GM21717 (cell line): ENCODE data around the gene OPHN1.

Source experiments
- ATAC-seq: cut with Tn5 transposase; IDR thresholded peaks from one replicate; pipeline ENCODE4 v1.9.1; 2021; ENCODE audit warnings: mild to moderate bottlenecking, moderate library complexity; ENCODE audit not compliant: unreplicated experiment

The OPHN1 gene

GRCh38 chrX:68254738-68255645, 178.3 kb downstream of the OPHN1 start:
- no peak for ATAC-seq

- no peak for ATAC-seq
These were observed 180.6 kb downstream of the OPHN1 start for GRCh38 chrX:68252664-68253063.

- no peak for ATAC-seq
These were observed 183.4 kb downstream of the OPHN1 start for GRCh38 chrX:68249903-68250302.

- no peak for ATAC-seq
These were observed 183.9 kb downstream of the OPHN1 start for GRCh38 chrX:68249401-68249831.

- ATAC-seq, result no peak
These were observed 194.7 kb downstream of the OPHN1 start for GRCh38 chrX:68238568-68238967.

GRCh38 chrX:68234171-68234910, 199.0 kb downstream of the OPHN1 start:
- ATAC-seq, result no peak

GRCh38 chrX:68232206-68232605, 201.1 kb downstream of the OPHN1 start:
- no peak for ATAC-seq

GRCh38 chrX:68209008-68209407, 224.3 kb downstream of the OPHN1 start:
- no peak for ATAC-seq

- ATAC-seq, result no peak
These were observed 228.7 kb downstream of the OPHN1 start for GRCh38 chrX:68204521-68205038.

GRCh38 chrX:68203646-68204045, 229.6 kb downstream of the OPHN1 start:
- no peak for ATAC-seq

GRCh38 chrX:68203211-68203610, 230.1 kb downstream of the OPHN1 start:
- ATAC-seq, result no peak

- no peak for ATAC-seq
These were observed 234.0 kb downstream of the OPHN1 start for GRCh38 chrX:68199062-68199848.

- ATAC-seq, result peak; percentile 78
These were observed 236.1 kb downstream of the OPHN1 start for GRCh38 chrX:68196939-68197791.

GRCh38 chrX:68195561-68195960, 237.7 kb downstream of the OPHN1 start:
- no peak for ATAC-seq

- no peak for ATAC-seq
These were observed 239.5 kb downstream of the OPHN1 start for GRCh38 chrX:68193786-68194185.

- ATAC-seq, result no peak
These were observed 240.1 kb downstream of the OPHN1 start for GRCh38 chrX:68193234-68193633.

GRCh38 chrX:68190799-68191198, 242.5 kb downstream of the OPHN1 start:
- no peak for ATAC-seq

GRCh38 chrX:68186552-68187262, 246.6 kb downstream of the OPHN1 start:
- ATAC-seq, result no peak

GRCh38 chrX:68185161-68185560, 248.1 kb downstream of the OPHN1 start:
- ATAC-seq, result no peak
